MCF 10A (cell line): ENCODE data around the gene NDUFB3. TPM values are rescaled to one million over a fixed set of nuclear protein-coding genes. Genes with fewer than 3 reads are reported as not detected.

ENCODE experiments used
- BruUV-seq: library from RNA; stranded (reverse); fragments of 400-500 nt; replicated peaks from 2 replicates; lab custom pipeline; 2021; lab: Mats Ljungman, UMichigan
- CTCF ChIA-PET: fragments of 300-600 bp; sonication (Branson Sonifier 250); formaldehyde crosslinking; extraction: SDS; loops from one replicate; lab custom pipeline; 2021; ENCODE audit warnings: antibody characterized with exemption, inconsistent platforms; lab: Yijun Ruan, JAX
- POLR2A ChIA-PET: fragments of 300-600, 350-650 bp; sonication (Branson Sonifier 250); formaldehyde crosslinking; extraction: SDS; loops from one replicate; lab custom pipeline; 2020; ENCODE audit warnings: antibody characterized with exemption, inconsistent platforms; lab: Yijun Ruan, JAX
- DNase-seq: peaks from one replicate; pipeline ENCODE4 v3.0.0-alpha.2; 2018; ENCODE audit not compliant: unreplicated experiment
- H3K27ac Mint-ChIP-seq: one replicate; pipeline ENCODE4 v1.8.0; 2022; ENCODE audit warnings: mild to moderate bottlenecking, low read depth, mixed read lengths; ENCODE audit not compliant: unreplicated experiment
- H3K27me3 Mint-ChIP-seq: one replicate; pipeline ENCODE4 v1.8.0; 2022; ENCODE audit warnings: mixed read lengths; ENCODE audit not compliant: insufficient read depth, unreplicated experiment
- H3K36me3 Mint-ChIP-seq: one replicate; pipeline ENCODE4 v1.8.0; 2022; ENCODE audit warnings: mild to moderate bottlenecking, moderate library complexity, mixed read lengths; ENCODE audit not compliant: insufficient read depth, unreplicated experiment
- H3K4me1 Mint-ChIP-seq: one replicate; pipeline ENCODE4 v1.8.0; 2022; ENCODE audit warnings: mixed read lengths; ENCODE audit not compliant: insufficient read depth, unreplicated experiment
- H3K4me3 Mint-ChIP-seq: one replicate; pipeline ENCODE4 v1.8.0; 2022; ENCODE audit warnings: mild to moderate bottlenecking, moderate library complexity, mixed read lengths; ENCODE audit not compliant: unreplicated experiment
- H3K9me3 Mint-ChIP-seq: one replicate; pipeline ENCODE4 v1.8.0; 2022; ENCODE audit warnings: mixed read lengths; ENCODE audit not compliant: unreplicated experiment
- intact Hi-C: fragments of 100-400 bp; cut with micrococcal nuclease; formaldehyde crosslinking; loops from 2 replicates; pipeline ENCODE4 v1.14.1; 2022
- total RNA-seq: library from RNA; stranded (reverse); gene quantifications from 2 replicates; pipeline ENCODE4 v1.2.3, GENCODE V29; 2022
- TF ChIP-seq, protein P1 (sequence below): fragments of 200-600 bp; IDR thresholded peaks from one replicate; pipeline ENCODE4 v1.8.0; 2022; ENCODE audit warnings: antibody characterized with exemption, mild to moderate bottlenecking; ENCODE audit not compliant: unreplicated experiment

NDUFB3 gene
- total RNA-seq, 1 experiment from 2014 or later, result 78.0 TPM

DNA sequence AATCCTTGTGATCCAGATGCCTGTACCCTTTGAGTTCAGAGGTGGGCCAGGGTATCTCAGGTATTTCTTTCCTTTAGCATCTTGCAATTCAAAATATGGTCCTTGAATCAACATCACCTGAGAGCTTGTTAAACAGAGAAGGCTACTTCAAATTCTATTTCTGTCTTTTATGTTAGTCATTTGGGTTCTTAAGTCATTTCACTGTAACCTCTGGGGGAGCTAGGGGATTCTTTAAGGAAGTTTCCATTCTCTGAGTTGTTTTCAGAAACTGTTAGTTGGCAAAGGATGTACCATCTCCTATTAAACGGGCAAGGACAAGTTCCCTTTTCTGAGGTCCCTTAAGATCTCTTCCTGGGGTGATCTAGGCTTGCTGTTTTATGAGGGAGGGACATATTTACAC lies 60.7 kb downstream of the NDUFB3 start:
- Mint-ChIP-seq H3K4me1 (peaks cover 30% of the 10 kb centered on the region), H3K27me3 (no peaks in the 10 kb centered on the region), H3K27ac (no peak overlapping the region), H3K4me3 (no peak overlapping the region), H3K36me3 (peaks cover 61% of the 10 kb centered on the region), H3K9me3 (no peaks in the 10 kb centered on the region)
- ChIA-PET CTCF (interaction anchor here (1.2 to 4.7 kb wide), 4 partner anchors 13 to 100 kb away, joined by 3 to 28 read pairs (median 12); no protein-coding TSS in a partner anchor), POLR2A (interaction anchor here (0.7 to 4.1 kb wide), 3 partner anchors 15 to 699 kb away, joined by 3 to 20 read pairs (median 4); partner anchors contain the start of gene ORC2)
- intact Hi-C loops, result no loop called here
- no peak for DNase-seq
- no TSS peak for BruUV-seq
- TF ChIP-seq, protein P1, sequence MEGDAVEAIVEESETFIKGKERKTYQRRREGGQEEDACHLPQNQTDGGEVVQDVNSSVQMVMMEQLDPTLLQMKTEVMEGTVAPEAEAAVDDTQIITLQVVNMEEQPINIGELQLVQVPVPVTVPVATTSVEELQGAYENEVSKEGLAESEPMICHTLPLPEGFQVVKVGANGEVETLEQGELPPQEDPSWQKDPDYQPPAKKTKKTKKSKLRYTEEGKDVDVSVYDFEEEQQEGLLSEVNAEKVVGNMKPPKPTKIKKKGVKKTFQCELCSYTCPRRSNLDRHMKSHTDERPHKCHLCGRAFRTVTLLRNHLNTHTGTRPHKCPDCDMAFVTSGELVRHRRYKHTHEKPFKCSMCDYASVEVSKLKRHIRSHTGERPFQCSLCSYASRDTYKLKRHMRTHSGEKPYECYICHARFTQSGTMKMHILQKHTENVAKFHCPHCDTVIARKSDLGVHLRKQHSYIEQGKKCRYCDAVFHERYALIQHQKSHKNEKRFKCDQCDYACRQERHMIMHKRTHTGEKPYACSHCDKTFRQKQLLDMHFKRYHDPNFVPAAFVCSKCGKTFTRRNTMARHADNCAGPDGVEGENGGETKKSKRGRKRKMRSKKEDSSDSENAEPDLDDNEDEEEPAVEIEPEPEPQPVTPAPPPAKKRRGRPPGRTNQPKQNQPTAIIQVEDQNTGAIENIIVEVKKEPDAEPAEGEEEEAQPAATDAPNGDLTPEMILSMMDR, result no peak

Other genes with a start within 250 kb of the NDUFB3 start
- 102 and 118 TPM in 2 replicates for gene CLK1, start 207.3 kb upstream of the NDUFB3 start, total RNA-seq
- 33.9 and 35.4 TPM in 2 replicates for gene PPIL3, start 182.9 kb upstream of the NDUFB3 start, total RNA-seq
- 19.3 and 26.1 TPM in 2 replicates for gene NIF3L1, start 182.6 kb upstream of the NDUFB3 start, total RNA-seq
- 51.5 and 54.4 TPM in 2 replicates for gene ORC2, start 108.3 kb upstream of the NDUFB3 start, total RNA-seq
- 13.7 and 13.9 TPM in 2 replicates for gene HYCC2, start 330 bp upstream of the NDUFB3 start, total RNA-seq
- 69.2 and 70.1 TPM in 2 replicates for gene CFLAR, start 44.2 kb downstream of the NDUFB3 start, total RNA-seq
- 0.19 and 0.27 TPM in 2 replicates for gene CASP10, start 111.1 kb downstream of the NDUFB3 start, total RNA-seq
- 32.8 and 35.2 TPM in 2 replicates for gene CASP8, start 188.5 kb downstream of the NDUFB3 start, total RNA-seq